BE2C (cell line): Measurements from ENCODE around the gene CLASP1.

ENCODE experiments used
- DNase-seq: peaks from one replicate; pipeline ENCODE4 v3.0.0-alpha.2; 2020
- H3K27me3 ChIP-seq: fragments of 250-450 bp; sonication (Bioruptor Pico); 2 replicates; pipeline ENCODE4 v1.5.1; 2020; ENCODE audit warnings: mild to moderate bottlenecking
- H3K36me3 ChIP-seq: fragments of 250-450 bp; sonication (Bioruptor Pico); 2 replicates; pipeline ENCODE4 v1.5.1; 2020; ENCODE audit warnings: mild to moderate bottlenecking
- H3K4me1 ChIP-seq: fragments of 250-450 bp; sonication (Bioruptor Pico); 2 replicates; pipeline ENCODE4 v1.5.1; 2020
- H3K4me3 ChIP-seq: 2 replicates; pipeline ENCODE4 v1.5.1; 2011; ENCODE audit warnings: low read depth, low read length
- H3K9me3 ChIP-seq: fragments of 250-450 bp; sonication (Bioruptor Pico); 2 replicates; pipeline ENCODE4 v1.5.1; 2020
- TF ChIP-seq, protein P1 (sequence below): IDR thresholded peaks from 2 replicates; pipeline ENCODE4 v1.5.1; 2012; ENCODE audit warnings: mild to moderate bottlenecking, low read depth, low read length

CLASP1 gene

DNA sequence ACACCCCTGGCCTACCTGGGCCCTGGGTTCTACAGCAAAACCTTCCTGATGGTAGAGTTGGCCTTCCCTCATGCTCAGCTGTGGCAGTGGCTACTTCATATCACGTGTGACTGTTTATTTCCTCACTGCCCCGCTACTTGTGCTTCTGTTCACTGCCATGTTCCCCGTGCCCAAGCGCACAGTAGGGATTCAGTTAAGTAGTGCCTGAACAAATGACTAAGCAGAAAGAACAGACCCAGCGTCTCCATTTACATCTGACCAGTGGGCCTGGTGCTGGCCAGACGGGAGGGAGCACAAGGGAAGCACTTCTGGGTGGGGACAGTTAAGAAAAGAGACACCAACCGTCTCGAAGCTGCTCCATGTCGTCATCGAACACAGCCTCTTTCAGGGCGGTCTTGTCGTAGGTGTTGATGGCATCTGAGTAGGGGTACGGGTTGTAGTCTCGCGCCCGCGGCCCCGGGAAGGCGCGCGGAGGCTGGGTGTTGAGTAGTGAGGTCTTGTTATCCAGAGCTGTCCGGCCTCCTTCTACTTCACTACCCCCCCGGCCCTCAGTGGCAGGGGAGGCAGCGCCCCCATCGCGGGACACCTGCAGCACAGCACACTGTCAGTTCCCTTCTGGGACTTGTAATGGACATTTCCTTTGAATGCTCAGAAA is 281.9 kb downstream of the CLASP1 start:
- TF ChIP-seq, protein P1, sequence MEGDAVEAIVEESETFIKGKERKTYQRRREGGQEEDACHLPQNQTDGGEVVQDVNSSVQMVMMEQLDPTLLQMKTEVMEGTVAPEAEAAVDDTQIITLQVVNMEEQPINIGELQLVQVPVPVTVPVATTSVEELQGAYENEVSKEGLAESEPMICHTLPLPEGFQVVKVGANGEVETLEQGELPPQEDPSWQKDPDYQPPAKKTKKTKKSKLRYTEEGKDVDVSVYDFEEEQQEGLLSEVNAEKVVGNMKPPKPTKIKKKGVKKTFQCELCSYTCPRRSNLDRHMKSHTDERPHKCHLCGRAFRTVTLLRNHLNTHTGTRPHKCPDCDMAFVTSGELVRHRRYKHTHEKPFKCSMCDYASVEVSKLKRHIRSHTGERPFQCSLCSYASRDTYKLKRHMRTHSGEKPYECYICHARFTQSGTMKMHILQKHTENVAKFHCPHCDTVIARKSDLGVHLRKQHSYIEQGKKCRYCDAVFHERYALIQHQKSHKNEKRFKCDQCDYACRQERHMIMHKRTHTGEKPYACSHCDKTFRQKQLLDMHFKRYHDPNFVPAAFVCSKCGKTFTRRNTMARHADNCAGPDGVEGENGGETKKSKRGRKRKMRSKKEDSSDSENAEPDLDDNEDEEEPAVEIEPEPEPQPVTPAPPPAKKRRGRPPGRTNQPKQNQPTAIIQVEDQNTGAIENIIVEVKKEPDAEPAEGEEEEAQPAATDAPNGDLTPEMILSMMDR = no peak
- no peak for DNase-seq
- Histone ChIP-seq H3K4me1 (no peaks in the 10 kb centered on the region), H3K4me3 (no peak overlapping the region), H3K27me3 (no peaks in the 10 kb centered on the region), H3K36me3 (no peaks in the 10 kb centered on the region; the same call in 1 of the 2 replicates), H3K9me3 (no peaks in the 10 kb centered on the region)

DNA sequence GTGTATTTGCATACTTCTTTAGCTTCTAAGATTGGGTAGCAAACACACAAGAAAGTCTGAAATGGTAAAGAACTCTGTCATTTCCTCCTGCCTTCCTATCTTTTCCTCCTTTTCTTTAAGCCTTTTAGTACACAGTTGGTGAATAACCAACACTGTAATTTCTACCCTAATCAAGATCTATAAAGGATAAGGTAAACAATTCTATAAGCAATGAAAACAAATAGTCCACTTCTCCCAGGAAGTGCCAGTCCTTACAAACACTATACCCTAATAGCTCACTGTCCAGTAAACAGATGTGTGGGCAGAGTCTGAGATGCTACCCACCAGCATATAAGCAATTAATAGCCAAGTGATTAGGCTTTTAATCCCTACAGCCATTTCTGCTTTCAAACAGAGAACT is 283.2 kb downstream of the CLASP1 start:
- Histone ChIP-seq H3K4me1 (no peaks in the 10 kb centered on the region), H3K36me3 (no peaks in the 10 kb centered on the region; the same call in none of the 2 replicates)
- TF ChIP-seq, protein P1 = no peak

DNA sequence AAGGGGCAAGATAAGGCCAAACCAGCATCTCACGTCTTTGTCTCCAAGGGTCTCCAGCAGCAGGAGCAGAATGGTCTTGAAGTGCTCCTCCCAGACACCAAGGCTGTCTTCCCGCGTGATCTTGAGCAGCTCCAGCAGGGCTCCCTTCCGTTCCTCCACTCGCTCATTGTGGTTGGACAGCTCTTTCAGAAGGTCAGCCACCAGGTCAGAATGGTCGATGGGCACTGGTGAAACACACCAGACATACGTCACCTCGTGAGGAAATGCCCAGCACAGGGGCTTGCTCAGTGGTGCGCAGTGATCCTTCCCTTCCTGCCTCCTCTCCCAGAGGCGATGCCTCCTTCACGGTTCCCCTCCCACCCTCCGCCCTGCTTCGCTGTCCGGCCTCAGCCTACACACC is 284.2 kb downstream of the CLASP1 start:
- H3K36me3 ChIP-seq = no peaks in the 10 kb centered on the region; the same call in none of the 2 replicates
- no peaks in the 10 kb centered on the region for H3K4me1 ChIP-seq
- DNase-seq = no peak

More for the DNA sequence above, 283.2 kb downstream of the CLASP1 start:
- H3K4me3 ChIP-seq = no peak overlapping the region
- no peak for DNase-seq
- no peaks in the 10 kb centered on the region for H3K27me3 ChIP-seq
- no peaks in the 10 kb centered on the region for H3K9me3 ChIP-seq

DNA sequence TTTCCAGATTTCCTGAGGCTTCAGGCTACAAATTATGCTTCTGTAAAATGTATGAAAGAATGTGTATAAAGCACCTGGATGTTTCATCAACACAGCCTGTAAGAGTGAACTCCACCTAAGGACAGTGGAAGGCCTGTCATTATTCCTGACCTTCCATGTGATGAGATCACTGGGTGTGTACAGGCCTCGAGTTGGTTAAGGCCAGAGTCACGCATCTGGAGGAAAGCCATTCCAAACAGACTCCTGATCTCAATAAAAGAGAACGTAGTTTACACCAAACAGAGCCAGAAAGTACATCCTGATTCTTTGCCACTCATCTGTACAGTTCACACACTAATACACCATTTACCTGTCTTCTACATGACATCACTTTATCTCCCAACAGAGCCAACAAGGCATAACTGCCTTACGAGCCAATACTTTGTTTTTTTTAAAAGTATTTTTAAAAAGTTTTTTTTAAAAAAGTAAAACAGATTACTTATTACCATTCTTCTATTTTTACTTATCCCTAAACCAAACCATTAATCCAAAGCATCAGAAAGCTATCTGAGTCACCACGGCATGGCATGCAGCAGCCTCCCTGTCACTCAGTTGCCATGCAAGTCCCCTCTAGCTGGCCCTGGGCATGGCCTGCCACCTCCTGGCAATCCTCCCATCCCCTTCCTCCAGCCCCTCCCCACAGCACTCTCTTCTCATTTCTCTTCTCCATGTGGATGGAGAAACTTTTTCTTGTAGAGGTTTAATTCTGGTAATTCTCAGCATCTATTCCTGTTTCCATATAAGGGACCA is 285.4 kb downstream of the CLASP1 start:
- H3K9me3 ChIP-seq = no peaks in the 10 kb centered on the region
- TF ChIP-seq, protein P1 = no peak
- H3K4me1 ChIP-seq = no peaks in the 10 kb centered on the region
- no peak for DNase-seq
- H3K36me3 ChIP-seq = no peaks in the 10 kb centered on the region; the same call in none of the 2 replicates
- no peaks in the 10 kb centered on the region for H3K27me3 ChIP-seq
- no peak overlapping the region for H3K4me3 ChIP-seq

More for the DNA sequence above, 284.2 kb downstream of the CLASP1 start:
- Histone ChIP-seq H3K4me3 (no peak overlapping the region), H3K9me3 (no peaks in the 10 kb centered on the region), H3K27me3 (no peaks in the 10 kb centered on the region)
- TF ChIP-seq, protein P1 = no peak

DNA sequence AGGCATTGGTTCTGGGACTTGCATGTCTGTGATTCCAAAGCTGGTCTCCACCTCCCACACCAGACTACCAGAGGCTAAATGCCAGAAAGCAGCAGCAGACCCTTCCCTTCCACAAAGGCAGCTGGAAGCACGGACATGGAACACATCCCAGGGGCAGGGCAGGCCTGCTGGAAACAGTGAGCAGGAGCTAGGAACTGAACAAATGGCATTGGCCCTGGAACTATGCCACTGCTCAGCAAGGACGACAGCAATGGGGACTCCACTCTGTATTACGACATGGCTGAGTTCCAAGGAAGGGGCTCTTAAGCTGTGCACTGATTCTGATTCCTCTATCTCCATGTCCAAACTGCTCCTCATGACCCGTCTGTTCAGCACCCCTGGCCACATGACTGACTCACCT is 286.5 kb downstream of the CLASP1 start:
- Histone ChIP-seq H3K4me1 (no peaks in the 10 kb centered on the region), H3K4me3 (no peak overlapping the region), H3K27me3 (no peaks in the 10 kb centered on the region), H3K36me3 (no peaks in the 10 kb centered on the region; the same call in none of the 2 replicates), H3K9me3 (no peaks in the 10 kb centered on the region)
- TF ChIP-seq, protein P1 = no peak
- peak; percentile 49 for DNase-seq

DNA sequence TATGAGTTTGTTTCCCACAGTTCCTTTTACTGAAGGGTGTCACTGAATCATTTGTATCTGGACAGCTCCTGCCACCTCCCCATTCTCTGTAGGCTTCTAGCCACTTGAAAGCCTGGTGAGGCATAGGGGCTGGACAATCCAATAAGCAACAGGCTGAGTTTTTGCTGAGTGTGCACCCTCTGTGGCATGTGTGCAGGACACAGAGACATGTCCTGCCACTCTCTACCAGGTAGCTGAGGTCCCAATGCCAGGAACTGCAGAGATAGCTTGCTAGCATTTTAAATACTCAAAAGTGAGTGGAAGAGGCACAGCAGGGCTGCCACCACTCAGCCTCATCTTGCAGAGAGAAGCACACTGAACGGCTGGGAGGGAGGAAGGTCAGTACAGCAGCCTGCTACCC is 287.0 kb downstream of the CLASP1 start:
- no peaks in the 10 kb centered on the region; the same call in none of the 2 replicates for H3K36me3 ChIP-seq
- no peak for DNase-seq
- no peak overlapping the region for H3K4me3 ChIP-seq
- TF ChIP-seq, protein P1 = no peak
- H3K9me3 ChIP-seq = no peaks in the 10 kb centered on the region
- no peaks in the 10 kb centered on the region for H3K27me3 ChIP-seq
- no peaks in the 10 kb centered on the region for H3K4me1 ChIP-seq
